ENCODE measurements around the gene RNPEP.

The RNPEP gene

GRCh38 chr1:202016811-202017748 is 34.6 kb downstream of the RNPEP start:
- Histone ChIP-seq H3K27me3 (ENCODE audit: insufficient read depth, low read length) (0 out of 2 replicates have a peak, but pooled peaks cover 3% of the 10 kb centered on the region), H3K27ac (ENCODE audit: low read depth, low read length, poor library complexity, severe bottlenecking) (no peak overlapping the region), H3K36me3 (ENCODE audit: insufficient read depth, low read length) (no peaks in the 10 kb centered on the region), H3K9ac (ENCODE audit: low read length) (no peak overlapping the region), H3F3A (ENCODE audit: insufficient read depth, low read length) (no peaks in the 10 kb centered on the region), H3K4me2 (ENCODE audit: low read length) (no peak overlapping the region), H3K4me3 (ENCODE audit: low read depth, low read length, poor library complexity, severe bottlenecking) (no peak overlapping the region), H3K4me1 (ENCODE audit: insufficient read depth, low read length, severe bottlenecking) (no peaks in the 10 kb centered on the region), H4K20me1 (ENCODE audit: insufficient read depth, low read length) (no peaks in the 10 kb centered on the region), H2AFZ (ENCODE audit: low read length) (no peak overlapping the region), H3K79me2 (ENCODE audit: insufficient read depth, low read length) (no peaks in the 10 kb centered on the region), H3K9me3 (ENCODE audit: low read length) (no peaks in the 10 kb centered on the region), H3K9me2 (ENCODE audit: low read depth, low read length) (no peaks in the 10 kb centered on the region)
- no peak for TF ChIP-seq EZH2 (IDR thresholded peaks at IDR 0.05; ENCODE audit: borderline replicate concordance, low read length)
- TF ChIP-seq CTCF (IDR thresholded peaks at IDR 0.05; ENCODE audit: low read length): no peak

- H3K9ac ChIP-seq (ENCODE audit: low read length): no peak overlapping the region
These were observed 35.5 kb downstream of the RNPEP start for GRCh38 chr1:202017749-202018467.

More at GRCh38 chr1:202017749-202018467, 35.5 kb downstream of the RNPEP start:
- Histone ChIP-seq H4K20me1 (ENCODE audit: insufficient read depth, low read length) (no peaks in the 10 kb centered on the region), H3K4me1 (ENCODE audit: insufficient read depth, low read length, severe bottlenecking) (no peaks in the 10 kb centered on the region), H3K4me3 (ENCODE audit: low read depth, low read length, poor library complexity, severe bottlenecking) (no peak overlapping the region), H3K4me2 (ENCODE audit: low read length) (no peak overlapping the region), H3K9me2 (ENCODE audit: low read depth, low read length) (no peaks in the 10 kb centered on the region), H3K27me3 (ENCODE audit: insufficient read depth, low read length) (0 out of 2 replicates have a peak, but pooled peaks cover 3% of the 10 kb centered on the region), H3K27ac (ENCODE audit: low read depth, low read length, poor library complexity, severe bottlenecking) (no peak overlapping the region), H2AFZ (ENCODE audit: low read length) (no peak overlapping the region), H3F3A (ENCODE audit: insufficient read depth, low read length) (no peaks in the 10 kb centered on the region), H3K79me2 (ENCODE audit: insufficient read depth, low read length) (no peaks in the 10 kb centered on the region), H3K36me3 (ENCODE audit: insufficient read depth, low read length) (no peaks in the 10 kb centered on the region), H3K9me3 (ENCODE audit: low read length) (no peaks in the 10 kb centered on the region)
- TF ChIP-seq CTCF (IDR thresholded peaks at IDR 0.05; ENCODE audit: low read length): no peak
- TF ChIP-seq EZH2 (IDR thresholded peaks at IDR 0.05; ENCODE audit: borderline replicate concordance, low read length): no peak
